Measurements from ENCODE around the gene SUPV3L1. TPM values are rescaled to one million over a fixed set of nuclear protein-coding genes. Genes with fewer than 3 reads are reported as not detected.

SUPV3L1 gene
- total and polyA plus RNA-seq, 9 of the 15 experiments (the other 6 are each of a cell fraction or from before 2014, with no cell fraction given), result 45.2 to 156 (median 92.6) TPM

- TF ChIP-seq RBM39 (optimal IDR thresholded peaks at IDR 0.05; ENCODE audit: low read depth, low read length) (peak; percentile 38), ZEB2 (IDR thresholded peaks at IDR 0.05) (0 out of 2 replicates have a peak, but pooled peaks have one; percentile 30), PRMT5 (CRISPR knock-in tag; IDR thresholded peaks at IDR 0.05) (no peak), SMC3 (conservative IDR thresholded peaks at IDR 0.05; ENCODE audit: insufficient read depth, low read depth, low read length) (peak; percentile 99), TFAP4 (CRISPR knock-in tag; IDR thresholded peaks at IDR 0.05; ENCODE audit: borderline replicate concordance) (peak; percentile 45; the same call in 1 of the 2 replicates), ZKSCAN1 (IDR thresholded peaks at IDR 0.05; ENCODE audit: low read depth, low read length) (peak; percentile 57; the same call in 1 of the 2 replicates), CBX5 (IDR thresholded peaks at IDR 0.05; ENCODE audit: borderline replicate concordance, low read depth) (no peak), THAP7 (CRISPR knock-in tag; IDR thresholded peaks at IDR 0.05) (no peak), CBFA2T3 (IDR thresholded peaks at IDR 0.05) (no peak), ZBTB33 (CRISPR knock-in tag; IDR thresholded peaks at IDR 0.05) (peak; percentile 36; the same call in 1 of the 2 replicates), RHOXF2B (CRISPR knock-in tag; conservative IDR thresholded peaks at IDR 0.05) (no peak), XRCC5 (IDR thresholded peaks at IDR 0.05; ENCODE audit: low read depth, low read length) (peak; percentile 71; the same call in 1 of the 2 replicates), SPI1 (IDR thresholded peaks at IDR 0.05; ENCODE audit: borderline replicate concordance, low read depth, low read length) (peak; percentile 21; the same call in 1 of the 2 replicates), IRF2 (CRISPR knock-in tag; IDR thresholded peaks at IDR 0.05) (no peak), RCOR1 (IDR thresholded peaks at IDR 0.05; ENCODE audit: borderline replicate concordance in 1 of 2, low read depth in 2 of 2, low read length in 2 of 2) (peak in 1 of 2 experiments; percentile 80; a peak in 2 of 4 replicates), CTBP1 (IDR thresholded peaks at IDR 0.05; ENCODE audit: borderline replicate concordance) (peak; percentile 76; the same call in 1 of the 2 replicates), ARID2 (IDR thresholded peaks at IDR 0.05) (peak; percentile 95; the same call in 1 of the 2 replicates), BCL6 (CRISPR knock-in tag; IDR thresholded peaks at IDR 0.05) (0 out of 2 replicates have a peak, but pooled peaks have one; percentile 14), OTX1 (CRISPR knock-in tag; IDR thresholded peaks at IDR 0.05) (0 out of 2 replicates have a peak, but pooled peaks have one; percentile 2), ZNF668 (CRISPR knock-in tag; IDR thresholded peaks at IDR 0.05) (no peak), ATF7 (IDR thresholded peaks at IDR 0.05) (peak; percentile 73), RAD21 (CRISPR knock-in tag; conservative IDR thresholded peaks at IDR 0.05 in 1 of 2, IDR thresholded peaks at IDR 0.05 in 1 of 2) (peak; percentile 99 to 100)
- TF ChIP-seq, protein P1, sequence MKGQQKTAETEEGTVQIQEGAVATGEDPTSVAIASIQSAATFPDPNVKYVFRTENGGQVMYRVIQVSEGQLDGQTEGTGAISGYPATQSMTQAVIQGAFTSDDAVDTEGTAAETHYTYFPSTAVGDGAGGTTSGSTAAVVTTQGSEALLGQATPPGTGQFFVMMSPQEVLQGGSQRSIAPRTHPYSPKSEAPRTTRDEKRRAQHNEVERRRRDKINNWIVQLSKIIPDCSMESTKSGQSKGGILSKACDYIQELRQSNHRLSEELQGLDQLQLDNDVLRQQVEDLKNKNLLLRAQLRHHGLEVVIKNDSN (CRISPR knock-in tag; IDR thresholded peaks at IDR 0.05), result no peak
- TF ChIP-seq, protein P2, sequence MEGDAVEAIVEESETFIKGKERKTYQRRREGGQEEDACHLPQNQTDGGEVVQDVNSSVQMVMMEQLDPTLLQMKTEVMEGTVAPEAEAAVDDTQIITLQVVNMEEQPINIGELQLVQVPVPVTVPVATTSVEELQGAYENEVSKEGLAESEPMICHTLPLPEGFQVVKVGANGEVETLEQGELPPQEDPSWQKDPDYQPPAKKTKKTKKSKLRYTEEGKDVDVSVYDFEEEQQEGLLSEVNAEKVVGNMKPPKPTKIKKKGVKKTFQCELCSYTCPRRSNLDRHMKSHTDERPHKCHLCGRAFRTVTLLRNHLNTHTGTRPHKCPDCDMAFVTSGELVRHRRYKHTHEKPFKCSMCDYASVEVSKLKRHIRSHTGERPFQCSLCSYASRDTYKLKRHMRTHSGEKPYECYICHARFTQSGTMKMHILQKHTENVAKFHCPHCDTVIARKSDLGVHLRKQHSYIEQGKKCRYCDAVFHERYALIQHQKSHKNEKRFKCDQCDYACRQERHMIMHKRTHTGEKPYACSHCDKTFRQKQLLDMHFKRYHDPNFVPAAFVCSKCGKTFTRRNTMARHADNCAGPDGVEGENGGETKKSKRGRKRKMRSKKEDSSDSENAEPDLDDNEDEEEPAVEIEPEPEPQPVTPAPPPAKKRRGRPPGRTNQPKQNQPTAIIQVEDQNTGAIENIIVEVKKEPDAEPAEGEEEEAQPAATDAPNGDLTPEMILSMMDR (IDR thresholded peaks at IDR 0.05 in 2 of 3, conservative IDR thresholded peaks at IDR 0.05 in 1 of 3; ENCODE audit: insufficient read depth in 2 of 3, low read depth in 1 of 3, low read length in 3 of 3), result peak; percentile 94 to 99 (median 97)
These were observed 57.6 kb downstream of the SUPV3L1 start (continued) for GRCh38 chr10:69237528-69238159.

All from K562 (cell line).